ENCODE measurements around the gene CDC5L.

DNA sequence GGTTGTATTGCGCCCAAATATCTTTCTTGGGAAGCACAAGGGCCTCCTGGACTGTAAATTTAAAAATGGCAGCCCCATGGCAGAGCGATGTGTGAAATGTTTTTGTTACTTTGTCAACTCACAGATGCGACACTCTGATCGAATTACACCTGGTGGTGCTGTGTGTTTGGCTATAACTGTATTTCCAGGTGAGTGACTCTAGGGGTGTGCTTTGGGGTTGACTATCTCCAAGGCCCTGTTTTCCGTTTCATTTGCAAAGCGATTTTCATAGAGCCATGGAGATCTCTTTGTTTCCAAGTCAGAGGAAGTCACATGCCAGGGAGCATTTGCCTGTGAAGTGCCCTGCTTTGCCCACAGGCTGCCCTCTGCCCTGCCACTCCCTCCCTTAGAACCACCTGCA, 93.5 kb downstream of the CDC5L start:
- TF ChIP-seq, protein P1, sequence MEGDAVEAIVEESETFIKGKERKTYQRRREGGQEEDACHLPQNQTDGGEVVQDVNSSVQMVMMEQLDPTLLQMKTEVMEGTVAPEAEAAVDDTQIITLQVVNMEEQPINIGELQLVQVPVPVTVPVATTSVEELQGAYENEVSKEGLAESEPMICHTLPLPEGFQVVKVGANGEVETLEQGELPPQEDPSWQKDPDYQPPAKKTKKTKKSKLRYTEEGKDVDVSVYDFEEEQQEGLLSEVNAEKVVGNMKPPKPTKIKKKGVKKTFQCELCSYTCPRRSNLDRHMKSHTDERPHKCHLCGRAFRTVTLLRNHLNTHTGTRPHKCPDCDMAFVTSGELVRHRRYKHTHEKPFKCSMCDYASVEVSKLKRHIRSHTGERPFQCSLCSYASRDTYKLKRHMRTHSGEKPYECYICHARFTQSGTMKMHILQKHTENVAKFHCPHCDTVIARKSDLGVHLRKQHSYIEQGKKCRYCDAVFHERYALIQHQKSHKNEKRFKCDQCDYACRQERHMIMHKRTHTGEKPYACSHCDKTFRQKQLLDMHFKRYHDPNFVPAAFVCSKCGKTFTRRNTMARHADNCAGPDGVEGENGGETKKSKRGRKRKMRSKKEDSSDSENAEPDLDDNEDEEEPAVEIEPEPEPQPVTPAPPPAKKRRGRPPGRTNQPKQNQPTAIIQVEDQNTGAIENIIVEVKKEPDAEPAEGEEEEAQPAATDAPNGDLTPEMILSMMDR (IDR thresholded peaks at IDR 0.05) = no peak
- TF ChIP-seq POLR2A (IDR thresholded peaks at IDR 0.05) = no peak

Data from thyroid gland (tissue), 4 donors.